Astrocyte (in vitro differentiated cells and primary cell): ENCODE measurements around the gene TVP23A.

Experiments used
- CTCF ChIP-seq: IDR thresholded peaks from 2 replicates; pipeline ENCODE4 v1.5.1; 2011; ENCODE audit warnings: low read depth, mild to moderate bottlenecking, inconsistent platforms, low read length, moderate library complexity; ENCODE audit not compliant: insufficient read depth
- EZH2 ChIP-seq: IDR thresholded peaks from 2 replicates; pipeline ENCODE4 v1.6.1; 2012; ENCODE audit warnings: mild to moderate bottlenecking, low read length, inconsistent platforms; ENCODE audit not compliant: insufficient read depth

GRCh38 chr16:10824111-10824893 lies 5.7 kb upstream of the TVP23A start:
- TF ChIP-seq CTCF (no peak), EZH2 (no peak)
